ENCODE data around the gene AXDND1. TPM values are rescaled to one million over a fixed set of nuclear protein-coding genes. Genes with fewer than 3 reads are reported as not detected.

The AXDND1 gene
- total RNA-seq, 2 donors from 2014 or later, result 3.6 TPM; not detected in 1

DNA sequence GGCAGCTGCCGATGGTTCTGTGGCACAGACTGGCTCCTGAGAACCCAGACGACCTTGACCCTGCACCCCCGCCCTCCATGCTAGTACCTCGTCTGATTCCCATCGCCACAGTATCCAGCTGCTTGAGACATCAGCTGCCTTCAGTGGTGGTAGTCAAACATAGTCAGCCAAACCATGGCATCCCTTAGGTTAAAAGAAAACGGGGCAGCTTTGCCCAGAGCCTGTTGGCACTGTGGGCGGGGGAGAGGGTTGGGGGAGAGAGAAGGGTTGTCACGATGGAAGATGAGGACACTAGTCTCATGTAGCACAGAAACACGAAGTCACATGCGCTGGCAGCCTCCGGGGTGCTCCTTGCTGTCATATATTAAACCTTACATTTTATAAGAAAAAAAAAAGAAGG is 224.9 kb downstream of the AXDND1 start:
- no peak for DNase-seq
- 85 to 88% methylated on average over 11 of the region's 11 CpGs for WGBS, 2 donors
- Histone ChIP-seq H3K36me3 (replicated peaks in 1 of 2; ENCODE audit: insufficient read depth in 1 of 2, low read depth in 2 of 2) (no peaks in the 10 kb centered on the region), H3K27me3 (no peaks in the 10 kb centered on the region), H3K4me1 (peaks cover 22% of the 10 kb centered on the region), H3K4me3 (no peak overlapping the region), H3K9me3 (peaks cover 0 to 5% (median 0%) of the 10 kb centered on the region in 3 donors), H3K27ac (no peak overlapping the region)
- ATAC-seq, result no peak
- intact Hi-C loops (cut with DNase I), result no loop called here
- TF ChIP-seq POLR2A (IDR thresholded peaks at IDR 0.05) (no peak), CTCF (IDR thresholded peaks at IDR 0.05) (no peak)

DNA sequence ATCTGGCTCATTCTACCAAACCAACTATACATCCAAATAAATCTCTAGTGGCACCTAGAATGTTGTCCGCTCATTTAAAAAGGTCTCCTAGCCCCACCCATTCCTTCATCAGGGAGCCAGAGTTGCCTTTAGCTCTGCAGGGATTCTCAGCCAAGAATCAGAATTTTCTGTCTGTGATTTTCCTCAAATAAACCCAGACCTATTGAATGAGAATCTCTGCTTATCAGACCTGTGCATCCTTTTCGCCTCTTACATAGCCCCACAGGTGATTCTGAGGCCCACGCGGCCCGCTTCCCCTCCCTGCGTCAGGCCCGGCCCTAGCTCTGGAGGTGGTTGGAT is 225.5 kb downstream of the AXDND1 start:
- peaks cover 0 to 5% (median 0%) of the 10 kb centered on the region in 3 donors for H3K9me3 ChIP-seq
- no peaks in the 10 kb centered on the region for H3K36me3 ChIP-seq (replicated peaks in 1 of 2; ENCODE audit: insufficient read depth in 1 of 2, low read depth in 2 of 2)
- H3K27ac ChIP-seq, result no peak overlapping the region
- DNase-seq, result no peak
- no peak overlapping the region for H3K4me3 ChIP-seq
- H3K27me3 ChIP-seq, result no peaks in the 10 kb centered on the region
- ATAC-seq, result no peak
- 25 to 39% methylated on average over 5 to 7 of the region's 7 CpGs for WGBS, 2 donors
- TF ChIP-seq POLR2A (IDR thresholded peaks at IDR 0.05) (no peak), CTCF (IDR thresholded peaks at IDR 0.05) (no peak)
- H3K4me1 ChIP-seq, result peaks cover 16% of the 10 kb centered on the region
- intact Hi-C loops (cut with DNase I), result no loop called here

DNA sequence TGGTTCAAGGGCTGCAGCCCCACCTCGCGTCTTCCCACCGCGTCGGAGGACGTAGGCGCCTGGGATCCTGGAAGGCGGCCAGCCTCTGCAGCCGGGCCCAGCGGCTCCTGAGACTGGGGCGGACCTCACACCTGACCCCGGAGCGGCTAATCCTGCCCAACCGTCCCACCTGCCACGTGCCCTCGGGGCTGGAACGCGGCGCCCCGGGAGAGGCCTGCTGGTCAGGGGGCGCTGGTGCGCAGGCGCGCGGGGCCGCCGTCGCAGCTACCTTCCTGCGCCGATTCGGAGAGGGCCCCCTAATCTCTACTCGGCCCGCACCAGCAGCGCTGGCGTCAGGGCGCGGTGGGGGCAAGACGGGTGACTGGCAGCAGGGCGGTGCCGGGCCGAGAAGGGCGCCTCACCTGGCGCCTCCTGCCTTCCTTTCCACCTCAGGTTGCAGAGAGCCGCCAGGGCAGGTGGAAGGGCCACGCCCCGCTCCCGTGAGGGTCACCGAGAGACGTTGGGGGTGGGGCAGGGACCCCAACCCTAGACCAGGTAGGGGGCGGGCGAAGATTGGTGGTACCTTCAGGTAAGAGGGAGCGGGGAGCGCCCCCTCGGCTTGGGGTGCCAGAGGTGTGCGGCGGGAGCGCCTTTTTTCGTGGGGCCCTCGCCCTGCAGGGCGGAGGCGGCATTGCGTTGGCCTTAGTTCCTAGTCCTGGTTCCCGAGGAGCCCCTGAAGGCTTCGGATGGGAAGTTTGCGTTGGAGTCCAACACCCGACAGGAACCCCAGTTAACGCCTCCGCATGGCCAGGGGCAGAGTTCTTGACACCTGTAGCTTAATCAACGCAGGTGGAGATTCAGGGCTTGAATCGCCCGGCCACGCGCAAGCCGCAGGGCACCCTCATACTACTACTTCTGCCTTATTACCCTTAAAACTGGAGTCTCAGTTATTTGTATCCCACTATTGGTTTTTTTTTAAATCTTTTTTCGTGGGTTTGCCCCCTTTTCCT is 226.1 kb downstream of the AXDND1 start, which contains the start of gene TDRD5:
Gene TDRD5 (plus strand): TSS at position 241 of the 989 bp plus-strand sequence. CDS start 784 bp downstream, outside the sequence.
- DNase-seq, result peak; percentile 49 to 67 (median 57)
- Histone ChIP-seq H3K4me3 (no peak within 1 kb of the TSS), H3K27ac (no peak within 1 kb of the TSS), H3K36me3 (replicated peaks in 1 of 2; ENCODE audit: insufficient read depth in 1 of 2, low read depth in 2 of 2) (no peaks in the 10 kb centered on the region), H3K4me1 (peaks cover 10% of the 10 kb centered on the region), H3K27me3 (no peaks in the 10 kb centered on the region), H3K9me3 (peaks cover 0 to 5% (median 0%) of the 10 kb centered on the region in 3 donors)
- intact Hi-C loops (cut with DNase I), result no loop called here
- ATAC-seq, result peak; percentile 64
- peak in 2 of 7 experiments; percentile 3 to 20 for TF ChIP-seq CTCF (IDR thresholded peaks at IDR 0.05)
- TF ChIP-seq POLR2A (IDR thresholded peaks at IDR 0.05), result no peak
- 18 to 35% methylated on average over 19 to 72 of the region's 75 CpGs for WGBS, 2 donors

DNA sequence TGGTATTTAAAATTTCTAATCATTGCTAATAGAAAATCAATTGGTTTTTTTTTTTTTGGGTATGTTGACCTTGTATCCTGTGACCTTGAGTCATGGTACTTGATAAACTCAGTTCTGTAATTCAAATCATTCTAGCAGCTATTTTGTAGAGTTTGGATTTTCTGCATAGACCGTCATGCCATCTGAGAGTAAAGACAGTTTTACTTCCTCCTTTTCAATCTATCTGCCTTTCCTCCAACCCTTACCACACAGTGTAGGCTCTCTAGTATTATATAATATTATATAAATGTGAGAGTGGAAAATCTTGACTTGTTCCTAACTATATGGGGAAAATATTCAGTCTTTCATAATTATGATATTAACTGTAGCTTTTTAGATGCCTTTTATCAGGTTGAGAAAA is 232.9 kb downstream of the AXDND1 start:
- WGBS, 2 donors, result 63 to 65% methylated on average over 1 of the region's 1 CpG
- ATAC-seq (no peak), DNase-seq (no peak)

More for the DNA sequence above, 232.9 kb downstream of the AXDND1 start:
- no peaks in the 10 kb centered on the region for H3K27me3 ChIP-seq
- intact Hi-C loops (cut with DNase I), result no loop called here
- H3K36me3 ChIP-seq (replicated peaks in 1 of 2; ENCODE audit: insufficient read depth in 1 of 2, low read depth in 2 of 2), result no peaks in the 10 kb centered on the region
- no peak overlapping the region for H3K4me3 ChIP-seq
- TF ChIP-seq POLR2A (IDR thresholded peaks at IDR 0.05), result no peak
- no peak for TF ChIP-seq CTCF (IDR thresholded peaks at IDR 0.05)
- H3K27ac ChIP-seq, result no peak overlapping the region
- no peaks in the 10 kb centered on the region for H3K9me3 ChIP-seq
- H3K4me1 ChIP-seq, result no peaks in the 10 kb centered on the region
